Brain microvascular endothelial cell (primary cell): ENCODE data around the gene SP110.

Source experiments
- DNase-seq: peaks from one replicate; pipeline ENCODE4 v3.0.0-alpha.2; 2020
- H3K27ac ChIP-seq: fragments of 250-450 bp; sonication (Bioruptor Pico); 2 replicates; pipeline ENCODE4 v1.5.1; 2020; ENCODE audit warnings: mild to moderate bottlenecking, moderate library complexity
- H3K27me3 ChIP-seq: fragments of 250-450 bp; sonication (Bioruptor Pico); replicated peaks from 2 replicates; pipeline ENCODE4 v1.5.1; 2020; ENCODE audit warnings: mild to moderate bottlenecking
- H3K36me3 ChIP-seq: fragments of 250-450 bp; sonication (Bioruptor Pico); replicated peaks from 2 replicates; pipeline ENCODE4 v1.5.1; 2020; ENCODE audit warnings: mild to moderate bottlenecking
- H3K4me3 ChIP-seq: 2 replicates; pipeline ENCODE4 v1.5.1; 2011; ENCODE audit warnings: low read depth, mild to moderate bottlenecking, control low read depth, low read length, moderate library complexity
- in situ Hi-C: cut with HindIII; loops from 2 replicates; pipeline ENCODE4 v1.10.0; 2017; ENCODE audit warnings: low sequenced_read_pairs, low pct_ligation_motif_present
- TF ChIP-seq, protein P1 (sequence below): IDR thresholded peaks from 2 replicates; pipeline ENCODE4 v1.5.1; 2011; ENCODE audit warnings: low read depth, mild to moderate bottlenecking, moderate library complexity, low read length, control low read depth, inconsistent platforms; ENCODE audit errors: missing control alignments

SP110 gene

DNA sequence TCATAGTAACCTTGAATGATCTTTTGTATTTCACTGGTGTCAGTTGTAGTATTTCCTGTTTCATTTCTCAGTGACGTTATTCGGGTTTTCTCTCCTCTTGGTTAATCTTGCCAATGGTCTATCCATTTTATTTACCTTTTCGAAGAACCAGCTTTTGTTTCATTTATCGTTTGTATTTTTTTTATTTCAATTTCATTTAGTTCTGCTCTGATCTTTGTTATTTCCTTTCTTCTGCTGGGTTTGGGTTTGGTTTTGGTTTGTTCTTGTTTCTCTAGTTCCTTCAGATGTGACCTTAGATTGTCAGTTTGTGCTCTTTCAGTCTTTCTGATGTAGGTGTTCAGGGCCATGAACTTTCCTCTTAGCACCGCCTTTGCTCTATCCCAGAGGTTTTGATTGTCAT lies 42.5 kb upstream of the SP110 start:
- DNase-seq, result no peak
- Histone ChIP-seq H3K27ac (no peak overlapping the region), H3K36me3 (no peaks in the 10 kb centered on the region), H3K27me3 (no peaks in the 10 kb centered on the region), H3K4me3 (no peak overlapping the region)
- TF ChIP-seq, protein P1, sequence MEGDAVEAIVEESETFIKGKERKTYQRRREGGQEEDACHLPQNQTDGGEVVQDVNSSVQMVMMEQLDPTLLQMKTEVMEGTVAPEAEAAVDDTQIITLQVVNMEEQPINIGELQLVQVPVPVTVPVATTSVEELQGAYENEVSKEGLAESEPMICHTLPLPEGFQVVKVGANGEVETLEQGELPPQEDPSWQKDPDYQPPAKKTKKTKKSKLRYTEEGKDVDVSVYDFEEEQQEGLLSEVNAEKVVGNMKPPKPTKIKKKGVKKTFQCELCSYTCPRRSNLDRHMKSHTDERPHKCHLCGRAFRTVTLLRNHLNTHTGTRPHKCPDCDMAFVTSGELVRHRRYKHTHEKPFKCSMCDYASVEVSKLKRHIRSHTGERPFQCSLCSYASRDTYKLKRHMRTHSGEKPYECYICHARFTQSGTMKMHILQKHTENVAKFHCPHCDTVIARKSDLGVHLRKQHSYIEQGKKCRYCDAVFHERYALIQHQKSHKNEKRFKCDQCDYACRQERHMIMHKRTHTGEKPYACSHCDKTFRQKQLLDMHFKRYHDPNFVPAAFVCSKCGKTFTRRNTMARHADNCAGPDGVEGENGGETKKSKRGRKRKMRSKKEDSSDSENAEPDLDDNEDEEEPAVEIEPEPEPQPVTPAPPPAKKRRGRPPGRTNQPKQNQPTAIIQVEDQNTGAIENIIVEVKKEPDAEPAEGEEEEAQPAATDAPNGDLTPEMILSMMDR, result no peak
- in situ Hi-C loops, result no loop called here

DNA sequence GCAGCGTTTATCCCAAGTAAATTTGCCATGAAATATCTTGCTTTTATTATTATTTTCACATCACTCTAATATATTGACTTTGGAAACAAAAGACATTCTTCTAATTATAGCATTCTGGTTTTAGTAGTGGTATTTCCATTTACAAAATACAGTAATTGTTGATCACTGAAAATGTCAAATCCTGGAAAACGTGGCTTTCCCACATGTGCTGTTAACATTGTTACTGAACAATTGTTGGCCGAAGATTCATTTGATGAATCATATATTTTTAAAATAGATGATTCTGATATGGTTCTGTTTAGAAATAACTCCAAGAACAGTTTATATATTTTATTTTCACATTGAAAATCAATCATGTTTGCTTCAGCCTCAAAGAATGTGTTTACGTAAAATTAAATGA lies 38.7 kb upstream of the SP110 start:
- Histone ChIP-seq H3K27ac (no peak overlapping the region), H3K36me3 (no peaks in the 10 kb centered on the region), H3K27me3 (no peaks in the 10 kb centered on the region), H3K4me3 (no peak overlapping the region)
- in situ Hi-C loops, result no loop called here
- no peak for DNase-seq
- TF ChIP-seq, protein P1, result no peak

DNA sequence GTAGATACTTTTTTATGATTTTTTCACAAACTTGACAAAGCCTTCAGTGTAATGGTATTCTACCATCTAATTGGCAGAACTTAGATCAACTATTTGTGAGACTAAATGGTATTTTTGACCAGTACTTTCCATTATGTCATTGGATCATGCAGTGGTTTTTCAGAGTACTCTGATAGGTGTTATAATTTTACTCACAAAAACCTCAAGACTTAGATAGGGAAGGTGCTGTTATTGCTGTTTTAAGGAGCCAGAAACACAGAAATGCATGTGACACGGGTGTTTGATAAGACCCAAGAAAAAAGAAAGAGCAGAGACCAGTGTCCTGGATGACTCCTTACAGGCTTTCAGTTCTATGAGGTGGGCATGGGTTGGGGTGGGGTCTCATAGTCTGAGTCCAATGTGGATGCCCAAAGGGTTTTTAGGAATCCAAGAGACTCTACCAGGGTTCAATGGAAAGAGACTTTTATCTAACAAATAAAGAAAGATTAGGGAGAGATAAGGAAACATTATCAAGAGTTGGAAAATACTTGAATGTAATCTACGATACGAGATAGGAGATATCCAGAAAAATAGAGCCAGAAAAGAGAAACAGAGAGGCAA lies 37.0 kb upstream of the SP110 start:
- Histone ChIP-seq H3K27me3 (no peaks in the 10 kb centered on the region), H3K27ac (no peak overlapping the region), H3K36me3 (no peaks in the 10 kb centered on the region), H3K4me3 (no peak overlapping the region)
- TF ChIP-seq, protein P1, result no peak
- DNase-seq, result no peak
- in situ Hi-C loops, result no loop called here

- in situ Hi-C loops, result no loop called here
- Histone ChIP-seq H3K27ac (no peak overlapping the region), H3K27me3 (no peaks in the 10 kb centered on the region), H3K36me3 (no peaks in the 10 kb centered on the region), H3K4me3 (no peak overlapping the region)
- no peak for DNase-seq
- TF ChIP-seq, protein P1, result no peak
Measured at GRCh38 chr2:230254152-230254881, 34.5 kb upstream of the SP110 start.

DNA sequence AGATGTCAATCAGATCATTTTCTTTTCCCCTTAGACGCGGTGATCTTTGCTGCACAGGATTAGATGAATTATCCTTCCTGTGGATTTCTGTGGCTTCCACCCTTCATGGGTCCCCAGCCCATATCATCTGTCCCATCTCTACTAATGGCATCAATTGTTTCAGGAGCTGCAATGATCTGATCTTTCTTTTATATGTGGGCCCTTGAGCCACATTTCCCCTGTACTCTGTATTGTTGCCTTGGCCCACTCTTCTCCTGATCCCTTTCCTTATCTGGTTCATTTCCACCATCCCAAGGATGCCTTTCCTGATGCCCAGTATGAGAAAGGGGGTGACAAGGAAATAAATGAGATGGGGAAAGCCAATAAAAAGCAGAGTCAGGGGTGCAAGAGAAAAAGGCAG lies 30.4 kb upstream of the SP110 start:
- TF ChIP-seq, protein P1, result no peak
- in situ Hi-C loops, result no loop called here
- Histone ChIP-seq H3K27ac (no peak overlapping the region), H3K36me3 (no peaks in the 10 kb centered on the region), H3K4me3 (no peak overlapping the region), H3K27me3 (no peaks in the 10 kb centered on the region)
- DNase-seq, result no peak
